ENCODE measurements around the gene ZNF175. TPM values are rescaled to one million over a fixed set of nuclear protein-coding genes. Genes with fewer than 3 reads are reported as not detected.

Gene ZNF175
- total RNA-seq, 1 experiment from 2014 or later, result 9.3 TPM

DNA sequence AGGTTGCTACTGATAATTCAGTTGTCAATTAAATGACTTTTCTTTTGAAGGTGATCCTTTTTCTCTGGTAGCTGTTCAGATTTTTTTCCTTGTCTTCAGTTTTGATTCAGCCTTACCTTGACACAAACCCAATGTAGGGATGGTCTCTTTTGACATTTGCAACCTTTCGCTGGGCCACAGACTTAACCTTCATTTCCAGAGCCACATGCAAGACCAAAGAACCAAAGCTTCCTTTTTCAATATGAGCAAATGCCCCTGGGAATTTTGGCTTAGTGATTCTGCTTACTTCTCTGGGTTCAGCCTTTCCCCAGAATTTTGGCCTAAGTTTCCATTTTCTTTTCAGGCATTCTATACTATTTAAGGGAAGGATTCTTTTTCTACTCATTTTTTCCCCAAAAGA, 39.5 kb downstream of the ZNF175 start:
- DNase-seq (ENCODE audit: low read depth, low spot score) (no peak), ATAC-seq (no peak)
- Histone ChIP-seq H3K27ac (ENCODE audit: low read depth, low read length) (no peak overlapping the region), H4K20me1 (ENCODE audit: insufficient read depth) (no peaks in the 10 kb centered on the region), H3K27me3 (ENCODE audit: insufficient read depth, low read length) (peaks cover 63% of the 10 kb centered on the region), H3K9me3 (ENCODE audit: control insufficient read depth in 1 of 2, insufficient read depth in 1 of 2, low read depth in 1 of 2, low read length in 2 of 2) (no peaks in the 10 kb centered on the region), H3K79me2 (ENCODE audit: insufficient read depth, low read length) (no peaks in the 10 kb centered on the region), H3K4me2 (ENCODE audit: low read length) (no peak overlapping the region), H3K9ac (ENCODE audit: low read length) (no peak overlapping the region), H2AFZ (ENCODE audit: low read depth, low read length, poor library complexity, severe bottlenecking) (no peak overlapping the region), H3K9me2 (ENCODE audit: insufficient read depth) (no peaks in the 10 kb centered on the region), H3K4me1 (ENCODE audit: control insufficient read depth in 1 of 2, insufficient read depth in 2 of 2, low read length in 2 of 2) (no peaks in the 10 kb centered on the region), H3K4me3 (replicated peaks in 1 of 2; ENCODE audit: low read depth in 1 of 2, low read length in 2 of 2) (no peak overlapping the region), H3K36me3 (ENCODE audit: control insufficient read depth in 1 of 2, insufficient read depth in 2 of 2, low read length in 2 of 2) (no peaks in the 10 kb centered on the region)
- intact Hi-C loops (cut with micrococcal nuclease), result no loop called here
- no peak for TF ChIP-seq SP1 (IDR thresholded peaks at IDR 0.05; ENCODE audit: low read depth)
- RAD21 ChIA-PET (ENCODE audit: low non-redundant PET in 1 of 2, low total read pairs in 2 of 2, uncharacterized antibody in 2 of 2, unreplicated experiment in 2 of 2), result no interaction called here
- CTCF ChIA-PET, result interaction anchor here (5.2 kb wide), 1 partner anchor 47 kb away, joined by 26 read pairs; no protein-coding TSS in a partner anchor
- BruUV-seq (replicated peaks), result no TSS peak
- POLR2A ChIA-PET, result no interaction called here

DNA sequence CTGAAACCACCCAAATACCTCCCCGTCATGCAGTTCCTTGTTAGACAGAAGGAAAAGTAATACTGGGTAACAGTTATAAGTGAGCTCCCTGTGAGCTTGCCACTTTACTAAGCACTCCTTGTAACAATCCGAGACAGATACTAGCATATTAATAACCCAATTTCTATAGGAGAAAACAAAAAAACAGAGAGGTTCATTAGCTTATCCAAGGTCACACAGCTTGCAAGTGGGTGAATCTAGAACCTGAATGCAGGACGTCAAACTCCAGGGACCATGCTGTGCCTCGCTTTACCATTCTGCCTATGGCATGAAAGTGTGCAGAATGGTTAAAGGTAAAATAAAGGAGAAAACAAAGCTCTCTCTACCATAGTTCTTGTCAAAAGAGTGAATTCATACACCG, 43.7 kb downstream of the ZNF175 start:
- Histone ChIP-seq H3K27me3 (ENCODE audit: insufficient read depth, low read length) (peaks cover 56% of the 10 kb centered on the region), H4K20me1 (ENCODE audit: insufficient read depth) (no peaks in the 10 kb centered on the region), H2AFZ (ENCODE audit: low read depth, low read length, poor library complexity, severe bottlenecking) (no peak overlapping the region), H3K9me3 (ENCODE audit: control insufficient read depth in 1 of 2, insufficient read depth in 1 of 2, low read depth in 1 of 2, low read length in 2 of 2) (no peaks in the 10 kb centered on the region), H3K27ac (ENCODE audit: low read depth, low read length) (no peak overlapping the region), H3K9me2 (ENCODE audit: insufficient read depth) (no peaks in the 10 kb centered on the region), H3K4me3 (replicated peaks in 1 of 2; ENCODE audit: low read depth in 1 of 2, low read length in 2 of 2) (no peak overlapping the region), H3K79me2 (ENCODE audit: insufficient read depth, low read length) (no peaks in the 10 kb centered on the region), H3K9ac (ENCODE audit: low read length) (no peak overlapping the region), H3K4me1 (ENCODE audit: control insufficient read depth in 1 of 2, insufficient read depth in 2 of 2, low read length in 2 of 2) (no peaks in the 10 kb centered on the region), H3K4me2 (ENCODE audit: low read length) (no peak overlapping the region), H3K36me3 (ENCODE audit: control insufficient read depth in 1 of 2, insufficient read depth in 2 of 2, low read length in 2 of 2) (no peaks in the 10 kb centered on the region)
- RAD21 ChIA-PET (ENCODE audit: low non-redundant PET in 1 of 2, low total read pairs in 2 of 2, uncharacterized antibody in 2 of 2, unreplicated experiment in 2 of 2), result no interaction called here
- TF ChIP-seq, protein P1, sequence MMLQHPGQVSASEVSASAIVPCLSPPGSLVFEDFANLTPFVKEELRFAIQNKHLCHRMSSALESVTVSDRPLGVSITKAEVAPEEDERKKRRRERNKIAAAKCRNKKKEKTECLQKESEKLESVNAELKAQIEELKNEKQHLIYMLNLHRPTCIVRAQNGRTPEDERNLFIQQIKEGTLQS (IDR thresholded peaks at IDR 0.05), result no peak
- TF ChIP-seq, protein P2, sequence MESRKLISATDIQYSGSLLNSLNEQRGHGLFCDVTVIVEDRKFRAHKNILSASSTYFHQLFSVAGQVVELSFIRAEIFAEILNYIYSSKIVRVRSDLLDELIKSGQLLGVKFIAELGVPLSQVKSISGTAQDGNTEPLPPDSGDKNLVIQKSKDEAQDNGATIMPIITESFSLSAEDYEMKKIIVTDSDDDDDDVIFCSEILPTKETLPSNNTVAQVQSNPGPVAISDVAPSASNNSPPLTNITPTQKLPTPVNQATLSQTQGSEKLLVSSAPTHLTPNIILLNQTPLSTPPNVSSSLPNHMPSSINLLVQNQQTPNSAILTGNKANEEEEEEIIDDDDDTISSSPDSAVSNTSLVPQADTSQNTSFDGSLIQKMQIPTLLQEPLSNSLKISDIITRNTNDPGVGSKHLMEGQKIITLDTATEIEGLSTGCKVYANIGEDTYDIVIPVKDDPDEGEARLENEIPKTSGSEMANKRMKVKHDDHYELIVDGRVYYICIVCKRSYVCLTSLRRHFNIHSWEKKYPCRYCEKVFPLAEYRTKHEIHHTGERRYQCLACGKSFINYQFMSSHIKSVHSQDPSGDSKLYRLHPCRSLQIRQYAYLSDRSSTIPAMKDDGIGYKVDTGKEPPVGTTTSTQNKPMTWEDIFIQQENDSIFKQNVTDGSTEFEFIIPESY (IDR thresholded peaks at IDR 0.05; ENCODE audit: extremely low read depth, insufficient replicate concordance, low read length), result no peak
- no peak for TF ChIP-seq CBX3 (IDR thresholded peaks at IDR 0.05; ENCODE audit: low read depth)
- TF ChIP-seq REST (IDR thresholded peaks at IDR 0.05; ENCODE audit: low read depth), result no peak
- TF ChIP-seq EZH2 (IDR thresholded peaks at IDR 0.05), result no peak
- no peak for TF ChIP-seq POLR2A (IDR thresholded peaks at IDR 0.05; ENCODE audit: borderline replicate concordance, extremely low read depth, insufficient read depth, insufficient read length)
- no peak for TF ChIP-seq YY1 (IDR thresholded peaks at IDR 0.05; ENCODE audit: extremely low read depth, insufficient replicate concordance, low read depth, low read length)
- no peak for TF ChIP-seq POLR2AphosphoS5 (IDR thresholded peaks at IDR 0.05; ENCODE audit: low read depth, low read length)
- no peak for TF ChIP-seq CTCF (IDR thresholded peaks at IDR 0.05 in 2 of 3, conservative IDR thresholded peaks at IDR 0.05 in 1 of 3; ENCODE audit: borderline replicate concordance in 1 of 3, insufficient read depth in 1 of 3, low read depth in 2 of 3, low read length in 2 of 3)
- no peak for TF ChIP-seq SP1 (IDR thresholded peaks at IDR 0.05; ENCODE audit: low read depth)
- TF ChIP-seq ELF1 (IDR thresholded peaks at IDR 0.05; ENCODE audit: borderline replicate concordance, low read depth), result no peak
- CTCF ChIA-PET, result no interaction called here
- POLR2A ChIA-PET, result no interaction called here
- intact Hi-C loops (cut with micrococcal nuclease), result no loop called here
- ATAC-seq, result no peak
- BruUV-seq (replicated peaks), result no TSS peak
- no peak for DNase-seq (ENCODE audit: low read depth, low spot score)

Measured in HCT116 (cell line).